Measurements from ENCODE around the gene EEIG2.
"Not testable (repeated sequence)": the region's sequence is repeated elsewhere in the genome, so short reads cannot be mapped to it uniquely, and the experiment has no call there.

Gene EEIG2

GRCh38 chr1:108559215-108560186 lies at the start of gene EEIG2:
Gene EEIG2 (plus strand): TSS chr1:108560100. CDS start chr1:108560429, 329 bp downstream.
- peak; percentile 80 to 81 for DNase-seq (ENCODE audit: low read depth in 2 of 2)

- no peak for DNase-seq (ENCODE audit: low read depth in 2 of 2)
Measured at GRCh38 chr1:108511764-108512163, 48.1 kb upstream of the EEIG2 start.

GRCh38 chr1:108512239-108513043 lies 47.5 kb upstream of the EEIG2 start:
- DNase-seq (ENCODE audit: low read depth in 2 of 2), result no peak

GRCh38 chr1:108513044-108513415 lies 46.9 kb upstream of the EEIG2 start:
- no peak for DNase-seq (ENCODE audit: low read depth in 2 of 2)

GRCh38 chr1:108513914-108514313 lies 46.0 kb upstream of the EEIG2 start:
- DNase-seq (ENCODE audit: low read depth in 2 of 2), result not testable (repeated sequence)

- DNase-seq (ENCODE audit: low read depth in 2 of 2), result not testable (repeated sequence)
Measured at GRCh38 chr1:108517301-108517897, 42.5 kb upstream of the EEIG2 start.

- no peak for DNase-seq (ENCODE audit: low read depth in 2 of 2)
Measured at GRCh38 chr1:108521990-108522393, 37.9 kb upstream of the EEIG2 start.

- no peak for DNase-seq (ENCODE audit: low read depth in 2 of 2)
Measured at GRCh38 chr1:108523829-108524228, 36.1 kb upstream of the EEIG2 start.

- no peak for DNase-seq (ENCODE audit: low read depth in 2 of 2)
Measured at GRCh38 chr1:108524676-108525075, 35.2 kb upstream of the EEIG2 start.

- no peak for DNase-seq (ENCODE audit: low read depth in 2 of 2)
Measured at GRCh38 chr1:108527135-108527534, 32.8 kb upstream of the EEIG2 start.

GRCh38 chr1:108527837-108528236 lies 32.1 kb upstream of the EEIG2 start:
- DNase-seq (ENCODE audit: low read depth in 2 of 2), result no peak

- DNase-seq (ENCODE audit: low read depth in 2 of 2), result no peak
Measured at GRCh38 chr1:108531444-108531843, 28.5 kb upstream of the EEIG2 start.

- no peak for DNase-seq (ENCODE audit: low read depth in 2 of 2)
Measured at GRCh38 chr1:108532730-108533129, 27.2 kb upstream of the EEIG2 start.

- DNase-seq (ENCODE audit: low read depth in 2 of 2), result no peak
Measured at GRCh38 chr1:108533351-108534083, 26.4 kb upstream of the EEIG2 start.

- no peak for DNase-seq (ENCODE audit: low read depth in 2 of 2)
Measured at GRCh38 chr1:108534759-108535158, 25.1 kb upstream of the EEIG2 start.

GRCh38 chr1:108535315-108535897 lies 24.5 kb upstream of the EEIG2 start:
- not testable (repeated sequence) for DNase-seq (ENCODE audit: low read depth in 2 of 2)

GRCh38 chr1:108536021-108536420 lies 23.9 kb upstream of the EEIG2 start:
- DNase-seq (ENCODE audit: low read depth in 2 of 2), result not testable (repeated sequence)

- DNase-seq (ENCODE audit: low read depth in 2 of 2), result not testable (repeated sequence)
Measured at GRCh38 chr1:108536791-108537190, 23.1 kb upstream of the EEIG2 start.

GRCh38 chr1:108537976-108538375 lies 21.9 kb upstream of the EEIG2 start:
- no peak for DNase-seq (ENCODE audit: low read depth in 2 of 2)

- DNase-seq (ENCODE audit: low read depth in 2 of 2), result no peak
Measured at GRCh38 chr1:108540977-108541376, 18.9 kb upstream of the EEIG2 start.

- no peak for DNase-seq (ENCODE audit: low read depth in 2 of 2)
Measured at GRCh38 chr1:108541861-108542260, 18.0 kb upstream of the EEIG2 start.
